Measurements from ENCODE around the gene RHOD.
A peak's percentile ranks its signal among the peaks of the same experiment; 100 is the strongest.

Gene RHOD

GRCh38 chr11:67082071-67082791, 25.6 kb downstream of the RHOD start:
- peak; percentile 34 for TF ChIP-seq CTCF (IDR thresholded peaks at IDR 0.05; ENCODE audit: extremely low read depth, insufficient read depth, missing control alignments)
- DNase-seq (ENCODE audit: low spot score) = no peak
- in situ Hi-C loops (cut with MboI; ENCODE audit: low pct_unique_long_range_greater_than_20kb, low sequenced_read_pairs, unreplicated experiment) = loop anchor here (10.0 kb wide), 1 partner anchor 83 kb away; no protein-coding TSS in a partner anchor

- TF ChIP-seq CTCF (IDR thresholded peaks at IDR 0.05; ENCODE audit: extremely low read depth, insufficient read depth, missing control alignments) = no peak
- in situ Hi-C loops (cut with MboI; ENCODE audit: low pct_unique_long_range_greater_than_20kb, low sequenced_read_pairs, unreplicated experiment) = loop anchor here (10.0 kb wide), 1 partner anchor 81 kb away; no protein-coding TSS in a partner anchor
These were observed 27.2 kb downstream of the RHOD start for GRCh38 chr11:67083786-67084366.

GRCh38 chr11:67085617-67086016, 29.0 kb downstream of the RHOD start:
- no peak for TF ChIP-seq CTCF (IDR thresholded peaks at IDR 0.05; ENCODE audit: extremely low read depth, insufficient read depth, missing control alignments)
- DNase-seq (ENCODE audit: low spot score) = peak; percentile 1
- in situ Hi-C loops (cut with MboI; ENCODE audit: low pct_unique_long_range_greater_than_20kb, low sequenced_read_pairs, unreplicated experiment) = loop anchor here (10.0 kb wide), 1 partner anchor 79 kb away; no protein-coding TSS in a partner anchor

More at GRCh38 chr11:67083786-67084366, 27.2 kb downstream of the RHOD start:
- DNase-seq (ENCODE audit: low spot score) = no peak

GRCh38 chr11:67090717-67091116, 34.1 kb downstream of the RHOD start:
- no peak for DNase-seq (ENCODE audit: low spot score)
- in situ Hi-C loops (cut with MboI; ENCODE audit: low pct_unique_long_range_greater_than_20kb, low sequenced_read_pairs, unreplicated experiment) = no loop called here
- no peak for TF ChIP-seq CTCF (IDR thresholded peaks at IDR 0.05; ENCODE audit: extremely low read depth, insufficient read depth, missing control alignments)

- in situ Hi-C loops (cut with MboI; ENCODE audit: low pct_unique_long_range_greater_than_20kb, low sequenced_read_pairs, unreplicated experiment) = no loop called here
- TF ChIP-seq CTCF (IDR thresholded peaks at IDR 0.05; ENCODE audit: extremely low read depth, insufficient read depth, missing control alignments) = no peak
- no peak for DNase-seq (ENCODE audit: low spot score)
These were observed 38.5 kb downstream of the RHOD start for GRCh38 chr11:67095214-67095507.

- no peak for DNase-seq (ENCODE audit: low spot score)
- in situ Hi-C loops (cut with MboI; ENCODE audit: low pct_unique_long_range_greater_than_20kb, low sequenced_read_pairs, unreplicated experiment) = no loop called here
- no peak for TF ChIP-seq CTCF (IDR thresholded peaks at IDR 0.05; ENCODE audit: extremely low read depth, insufficient read depth, missing control alignments)
These were observed 42.3 kb downstream of the RHOD start for GRCh38 chr11:67098799-67099429.
